Mesenteric fat pad (tissue), 1 donor: ENCODE measurements around the gene SLIT3. TPM values are rescaled to one million over a fixed set of nuclear protein-coding genes. Genes with fewer than 3 reads are reported as not detected.
"Not testable (repeated sequence)": the region's sequence is repeated elsewhere in the genome, so short reads cannot be mapped to it uniquely, and the experiment has no call there.

Source experiments
- DNase-seq: peaks from one replicate; pipeline ENCODE4 v3.0.0-alpha.2; 2020; ENCODE audit warnings: low spot score
- total RNA-seq: library from RNA; stranded (reverse); fragmentation: NEBNext Ultra II Directional; extraction: Animal tissue kit (Norgen Biotek cat#: 25700); gene quantifications from one replicate; pipeline ENCODE4 v1.2.1, GENCODE V29; 2021
- donor health status: DM: yes; HTN: yes; CAD: no.

SLIT3 gene
- total RNA-seq, 1 donor from 2014 or later, result 83.6 TPM

DNA sequence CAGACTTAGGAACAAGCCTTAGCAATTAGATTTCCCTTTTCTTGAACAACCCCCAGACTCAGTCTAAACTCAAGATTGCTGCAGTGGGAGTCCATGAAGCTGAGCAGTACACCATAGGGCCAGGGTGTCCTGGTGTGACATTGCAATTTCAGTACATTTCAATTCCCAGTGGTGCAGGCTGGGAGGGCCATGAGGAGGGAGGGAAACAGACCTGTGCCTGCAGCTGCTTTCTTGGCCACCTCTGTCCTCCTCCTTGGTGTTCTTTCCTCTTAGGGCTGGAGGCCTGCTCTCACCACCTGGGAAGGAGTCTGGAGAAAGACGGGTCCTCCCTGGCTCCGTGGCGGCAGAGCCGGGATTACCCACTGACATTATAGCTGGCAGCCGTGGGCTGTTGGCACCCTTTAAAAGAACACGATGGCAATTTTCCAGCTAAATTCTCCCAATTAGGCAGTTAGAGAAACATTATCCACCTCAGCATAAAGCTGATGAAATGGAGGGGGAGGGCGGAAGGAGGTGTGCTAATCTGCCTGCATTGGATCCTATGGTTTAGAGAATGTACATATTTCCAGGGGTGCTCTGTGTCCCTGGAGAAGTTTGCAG, 186.4 kb downstream of the SLIT3 start:
- DNase-seq, result no peak

DNA sequence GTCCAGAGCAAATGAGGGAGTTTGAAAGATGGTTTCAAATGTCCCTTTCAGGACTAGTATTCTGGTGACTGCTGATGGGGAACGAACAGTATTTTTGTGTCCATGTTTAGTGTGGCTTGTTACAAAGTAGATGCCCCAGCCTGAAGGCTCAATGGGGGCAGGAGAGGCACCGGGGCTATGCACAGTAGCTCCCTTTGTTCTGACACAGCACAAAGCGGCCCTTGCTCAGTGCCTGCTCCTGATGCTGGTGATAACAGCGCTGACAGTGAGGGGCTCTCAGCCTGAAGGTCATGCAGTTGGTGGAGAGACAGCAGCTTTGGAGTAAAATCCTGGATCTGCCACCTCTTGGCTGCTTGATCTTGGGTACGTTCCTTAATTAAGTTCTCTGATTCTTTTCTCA, 188.9 kb downstream of the SLIT3 start:
- no peak for DNase-seq

DNA sequence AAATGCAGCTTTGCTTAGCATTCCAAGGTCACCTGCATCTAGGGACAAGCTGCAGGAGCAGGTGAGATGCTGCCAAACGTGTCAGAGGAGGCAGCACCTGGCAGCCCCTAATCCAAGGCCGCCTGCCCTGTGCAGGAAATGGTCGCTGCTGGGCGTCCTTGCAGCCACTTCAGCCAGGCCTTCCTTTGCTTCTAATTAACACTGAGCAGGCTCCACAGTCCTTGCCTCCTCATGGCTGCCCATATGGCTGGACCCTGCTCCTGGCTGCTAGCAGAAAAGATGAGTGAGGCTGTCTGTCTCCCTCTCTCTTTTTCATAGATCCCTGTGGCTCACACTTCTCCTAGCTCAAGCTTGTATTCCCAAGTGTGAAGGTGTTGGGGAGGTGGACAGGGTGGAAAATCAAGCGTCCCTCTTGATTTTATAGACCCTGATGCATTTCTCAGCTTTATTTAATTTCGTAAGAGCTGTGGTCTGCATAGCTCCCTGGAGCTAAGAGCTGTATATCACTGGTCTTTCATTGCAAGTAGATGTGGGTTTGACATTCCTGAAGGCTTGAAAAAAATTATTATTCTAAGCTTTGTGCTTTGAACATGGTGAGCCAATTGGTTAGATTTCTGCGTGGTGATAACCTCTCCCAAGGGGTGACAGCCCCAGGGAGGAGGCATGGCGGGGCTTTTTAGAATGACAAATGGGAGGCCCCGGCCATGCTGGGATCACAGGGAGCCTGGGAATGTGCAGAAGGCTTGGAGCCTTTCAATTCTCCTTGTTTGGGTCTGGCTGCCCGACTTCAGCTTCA, 193.8 kb downstream of the SLIT3 start:
- DNase-seq, result no peak

DNA sequence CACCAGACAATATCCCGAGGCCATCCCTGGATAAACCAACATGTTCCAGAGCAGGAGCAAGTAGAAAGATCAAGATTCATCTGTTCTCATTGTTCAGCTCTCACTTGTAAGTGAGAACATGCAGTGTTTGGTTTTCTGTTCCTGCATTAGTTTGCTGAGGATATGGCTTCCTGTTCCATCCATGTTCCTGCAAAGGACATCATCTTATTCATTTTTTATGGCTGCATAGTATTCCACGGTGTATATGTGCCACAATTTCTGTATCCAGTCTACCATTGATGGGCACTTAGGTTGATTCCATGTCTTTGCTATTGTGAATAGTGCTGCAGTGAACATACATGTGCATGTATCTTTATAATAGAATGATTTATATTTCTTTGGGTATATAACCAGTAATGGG, 195.4 kb downstream of the SLIT3 start:
- DNase-seq, result not testable (repeated sequence)

DNA sequence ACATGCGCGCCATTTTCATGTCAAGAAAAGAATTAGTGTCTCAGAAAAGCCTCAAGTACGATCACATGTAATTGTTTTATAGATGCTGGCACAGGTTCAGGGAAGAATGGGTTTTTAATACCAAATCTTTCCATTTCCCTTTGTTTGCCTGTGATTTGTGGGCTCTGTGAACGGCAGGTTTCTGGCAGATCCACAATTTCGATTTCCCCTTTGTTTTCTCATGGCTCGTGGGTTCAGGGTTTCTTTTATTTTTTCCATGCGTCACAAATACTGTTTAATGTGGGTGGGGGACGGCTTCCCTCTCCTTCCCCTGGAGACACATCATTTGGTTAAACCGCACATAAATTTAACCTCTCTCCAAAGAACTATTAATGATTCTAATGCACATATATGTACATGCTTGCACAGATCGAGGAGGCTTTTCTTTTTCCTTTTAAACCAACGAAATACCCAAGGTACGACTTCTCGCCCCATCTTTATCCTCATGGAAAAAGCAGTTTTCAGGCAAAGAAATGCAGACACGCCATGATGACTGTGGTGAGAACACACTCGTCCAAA, 195.9 kb downstream of the SLIT3 start:
- no peak for DNase-seq

DNA sequence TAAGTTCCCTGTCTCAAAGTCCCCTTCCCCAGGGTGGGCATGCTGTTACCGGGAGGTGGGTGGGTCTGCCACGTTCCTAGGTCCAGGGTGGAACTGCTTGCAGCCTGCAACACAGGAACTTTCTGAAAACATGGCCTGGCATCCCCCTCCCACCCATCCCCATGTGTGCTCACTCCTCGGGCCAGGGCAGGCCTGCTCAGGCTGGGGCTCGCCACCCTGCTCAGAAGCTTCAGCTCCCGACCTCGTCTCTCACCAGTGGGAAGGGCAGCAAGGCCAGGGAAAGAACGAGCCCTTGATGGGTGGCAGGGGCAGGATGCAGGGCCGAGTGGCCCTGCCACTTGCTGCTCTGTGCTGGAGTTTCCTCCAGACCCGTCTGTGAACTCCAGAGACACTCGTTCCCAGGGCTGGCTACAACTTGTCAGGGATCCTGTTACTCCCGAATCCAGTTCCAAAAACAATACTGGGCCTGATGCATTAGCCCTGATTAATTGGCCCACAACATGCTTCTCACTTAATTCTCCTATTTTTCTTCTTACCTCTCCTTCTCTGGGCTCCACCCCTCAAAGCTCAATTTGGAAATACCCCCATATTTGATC, 197.3 kb downstream of the SLIT3 start:
- DNase-seq, result no peak

DNA sequence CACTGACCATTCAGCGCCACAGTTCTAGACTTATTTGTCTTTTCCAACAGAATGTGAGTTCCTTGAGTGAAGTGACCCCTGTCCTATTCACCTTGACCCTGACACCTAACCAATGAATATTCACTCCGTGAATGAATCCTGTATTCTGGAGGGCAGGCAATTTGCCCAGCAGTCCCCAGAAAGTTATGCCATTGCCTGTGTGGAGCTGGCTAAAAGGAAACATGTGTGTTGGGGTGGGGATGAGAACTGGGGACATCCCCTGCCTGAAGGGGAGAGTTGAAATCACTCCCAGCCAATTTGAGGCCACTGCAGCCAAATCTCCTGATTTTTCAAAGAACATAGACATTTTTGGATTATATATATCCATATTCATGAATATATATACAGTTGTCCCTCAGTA, 199.0 kb downstream of the SLIT3 start:
- no peak for DNase-seq

DNA sequence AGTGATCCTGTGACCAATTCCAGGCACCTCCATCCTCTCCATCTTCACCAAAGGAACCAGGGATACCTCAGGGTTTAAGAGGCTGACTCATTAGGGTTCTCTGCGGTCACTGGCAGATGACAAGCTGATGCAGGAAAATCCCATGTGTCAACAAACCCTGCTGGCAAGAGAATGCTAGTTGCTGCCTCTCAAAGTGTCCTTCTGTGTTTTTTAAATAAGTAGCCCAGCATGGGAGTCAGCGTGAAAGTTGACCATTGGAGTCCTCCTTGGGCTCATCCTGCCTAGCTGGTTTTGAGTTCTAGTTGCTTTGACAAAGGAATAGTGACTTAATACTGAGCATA, 200.2 kb downstream of the SLIT3 start:
- no peak for DNase-seq

DNA sequence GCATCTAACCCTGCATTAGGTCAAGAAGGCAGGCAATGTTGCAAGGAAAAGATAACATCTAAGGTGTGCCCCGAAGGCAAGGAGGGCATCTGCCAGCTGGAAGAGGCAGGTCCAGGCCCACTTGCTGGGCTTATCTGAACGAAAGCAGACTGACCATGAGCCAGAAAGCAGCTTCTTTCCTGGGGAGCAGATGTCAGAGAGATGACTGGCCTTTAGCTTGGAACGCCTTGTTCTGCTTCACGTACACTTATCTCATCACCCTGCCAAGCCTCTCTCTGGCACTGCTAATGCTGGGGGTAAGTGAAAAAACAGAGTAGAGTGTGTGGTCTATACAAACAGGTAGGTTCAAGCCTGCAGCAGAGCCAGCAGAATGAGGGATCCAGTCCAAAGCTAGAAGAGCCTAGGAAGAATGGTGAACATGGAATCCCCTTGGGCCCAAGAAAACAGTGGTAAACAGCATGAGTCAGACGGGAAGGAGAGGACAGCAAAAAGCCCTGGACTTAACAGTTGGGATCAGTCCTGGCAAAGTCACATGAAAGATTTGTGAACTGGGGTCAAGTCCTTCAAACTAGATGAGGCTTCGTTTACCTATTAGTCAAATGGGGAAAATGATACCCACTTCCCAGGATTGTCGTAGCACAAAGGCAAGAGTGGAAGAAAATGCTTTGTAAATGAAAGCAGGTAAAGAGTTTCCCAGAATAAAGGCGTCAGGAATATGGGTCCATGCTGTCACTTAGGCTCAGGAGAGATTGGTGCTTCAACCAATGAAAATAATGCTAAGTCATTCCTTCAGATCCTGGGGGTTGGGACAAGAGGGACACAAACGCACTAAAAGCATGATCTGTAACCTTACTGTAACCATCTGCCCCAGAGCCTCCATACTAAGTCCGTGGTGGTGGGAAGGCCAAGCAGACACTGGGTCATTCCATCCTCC, 200.9 kb downstream of the SLIT3 start:
- no peak for DNase-seq

DNA sequence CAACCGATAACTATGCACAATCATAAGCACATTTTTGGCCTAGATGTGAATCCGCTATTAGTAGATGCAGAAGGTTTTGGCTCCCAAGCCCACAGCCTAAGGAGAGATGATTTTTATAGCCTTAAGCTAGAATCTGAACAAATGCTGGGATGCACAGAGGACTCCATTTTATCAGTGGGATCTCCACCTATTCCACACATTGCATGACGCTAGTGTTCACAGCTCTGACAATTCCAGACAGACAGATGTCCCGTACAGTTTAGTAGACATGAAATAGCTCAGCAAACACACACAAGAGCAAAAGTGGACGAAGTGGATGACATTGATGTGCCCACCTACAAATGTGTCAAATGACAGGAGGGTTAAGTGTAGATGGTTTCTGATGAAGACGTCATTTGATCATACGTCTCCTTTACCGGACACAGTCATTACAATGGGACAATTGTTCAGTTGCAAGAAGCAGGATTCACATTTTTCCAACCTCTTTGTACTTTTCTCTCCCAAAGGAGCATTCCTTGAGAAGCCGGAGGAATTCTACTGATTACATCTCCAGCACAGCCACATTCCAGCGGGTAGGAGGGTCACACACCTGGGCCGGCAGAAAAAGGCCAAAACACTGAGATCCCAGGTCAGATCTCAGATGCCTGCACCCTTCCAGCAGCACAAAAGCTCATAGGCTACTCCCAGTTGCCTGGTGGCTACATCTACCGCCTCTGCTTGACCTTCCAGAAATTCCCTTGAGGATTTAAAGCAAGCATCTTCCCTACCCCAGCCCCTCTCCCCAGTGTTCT, 202.4 kb downstream of the SLIT3 start:
- DNase-seq, result no peak

DNA sequence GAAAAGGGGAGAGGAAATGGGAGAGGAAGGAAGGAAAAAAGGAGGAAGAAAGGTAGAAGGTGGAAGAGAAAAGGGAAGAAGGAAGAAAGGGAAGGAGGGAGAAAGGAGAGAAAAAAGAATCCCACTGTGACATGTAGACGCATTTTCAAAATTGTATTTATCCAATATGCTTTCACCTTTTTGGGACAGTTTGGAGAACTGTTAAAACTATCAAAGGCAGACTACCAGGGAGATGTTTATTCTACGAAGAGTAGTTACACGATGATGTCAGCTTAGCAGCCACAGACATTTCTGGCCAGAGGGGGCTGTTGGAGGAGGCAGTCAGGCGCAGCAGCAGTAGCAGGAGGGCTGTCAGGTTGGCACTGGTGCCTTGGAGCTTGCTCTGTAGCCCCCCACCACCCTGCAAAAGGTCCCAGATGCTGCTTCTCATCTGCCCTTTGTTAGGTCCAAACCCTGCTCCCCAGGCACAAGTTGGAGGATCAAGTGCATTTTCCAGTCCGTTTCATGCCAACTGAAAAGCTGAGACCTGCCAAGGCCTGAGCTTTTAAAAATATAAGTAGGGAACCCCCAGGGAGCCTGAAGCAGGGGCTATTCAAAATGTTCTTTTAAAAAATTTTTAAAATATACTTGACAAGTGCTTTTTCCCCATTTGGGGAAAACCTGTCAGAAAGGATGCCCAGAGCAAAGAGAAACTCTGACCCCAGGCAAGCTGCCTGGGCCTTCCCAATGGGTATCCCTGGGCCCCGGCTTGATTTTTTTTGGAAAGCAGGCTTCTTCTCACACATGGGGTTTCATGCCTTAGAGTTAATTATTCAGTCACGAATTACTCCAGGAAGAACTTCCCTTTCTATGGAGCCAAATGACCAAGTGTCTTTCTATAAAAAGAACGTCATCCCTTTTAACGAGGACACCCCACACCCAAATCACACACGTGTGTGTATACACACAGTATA, 203.3 kb downstream of the SLIT3 start:
- DNase-seq, result no peak

DNA sequence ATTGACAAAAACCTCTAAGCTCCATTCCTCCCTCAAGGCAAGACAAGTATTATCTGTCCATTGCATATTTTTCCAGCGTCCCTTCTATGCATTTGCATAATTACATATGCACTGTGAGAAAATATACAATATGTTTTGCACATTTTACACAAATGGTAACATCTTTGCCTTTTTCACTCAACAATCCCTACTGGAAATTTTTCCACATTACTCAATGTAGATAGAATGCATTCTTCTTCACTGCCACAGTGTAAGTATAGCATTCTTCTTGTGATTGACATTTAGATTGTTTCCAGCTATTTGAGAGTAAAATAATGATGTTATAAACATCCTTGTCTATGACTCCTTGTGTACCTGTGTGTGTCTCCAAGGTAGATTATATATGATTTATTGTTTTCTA, 205.0 kb downstream of the SLIT3 start:
- DNase-seq, result no peak

DNA sequence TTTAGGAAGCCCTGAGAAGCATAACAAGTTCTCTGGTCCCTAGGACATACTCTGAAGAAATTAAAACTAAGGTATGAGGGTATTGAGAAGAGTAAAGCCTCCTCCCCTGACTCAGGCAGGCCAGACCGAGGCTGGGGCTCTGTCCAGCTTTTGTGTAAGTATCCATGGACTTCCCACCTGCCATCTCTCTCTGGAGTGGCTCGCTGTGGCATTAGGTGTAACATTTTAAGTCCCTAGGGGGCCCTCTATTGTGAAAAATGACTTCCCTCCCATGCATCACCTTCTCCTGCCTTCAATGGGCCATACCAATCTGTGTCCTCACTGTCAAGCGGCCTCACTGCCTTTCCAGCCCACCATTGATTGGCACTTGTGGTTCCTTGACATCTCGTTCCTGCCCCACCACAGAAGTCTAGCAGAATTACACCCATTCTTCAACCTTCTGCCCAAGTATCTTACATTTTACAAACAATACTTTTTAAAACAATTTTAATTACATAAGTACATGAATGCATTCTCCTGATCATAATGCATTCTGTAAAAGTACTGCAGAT, 205.5 kb downstream of the SLIT3 start:
- no peak for DNase-seq

DNA sequence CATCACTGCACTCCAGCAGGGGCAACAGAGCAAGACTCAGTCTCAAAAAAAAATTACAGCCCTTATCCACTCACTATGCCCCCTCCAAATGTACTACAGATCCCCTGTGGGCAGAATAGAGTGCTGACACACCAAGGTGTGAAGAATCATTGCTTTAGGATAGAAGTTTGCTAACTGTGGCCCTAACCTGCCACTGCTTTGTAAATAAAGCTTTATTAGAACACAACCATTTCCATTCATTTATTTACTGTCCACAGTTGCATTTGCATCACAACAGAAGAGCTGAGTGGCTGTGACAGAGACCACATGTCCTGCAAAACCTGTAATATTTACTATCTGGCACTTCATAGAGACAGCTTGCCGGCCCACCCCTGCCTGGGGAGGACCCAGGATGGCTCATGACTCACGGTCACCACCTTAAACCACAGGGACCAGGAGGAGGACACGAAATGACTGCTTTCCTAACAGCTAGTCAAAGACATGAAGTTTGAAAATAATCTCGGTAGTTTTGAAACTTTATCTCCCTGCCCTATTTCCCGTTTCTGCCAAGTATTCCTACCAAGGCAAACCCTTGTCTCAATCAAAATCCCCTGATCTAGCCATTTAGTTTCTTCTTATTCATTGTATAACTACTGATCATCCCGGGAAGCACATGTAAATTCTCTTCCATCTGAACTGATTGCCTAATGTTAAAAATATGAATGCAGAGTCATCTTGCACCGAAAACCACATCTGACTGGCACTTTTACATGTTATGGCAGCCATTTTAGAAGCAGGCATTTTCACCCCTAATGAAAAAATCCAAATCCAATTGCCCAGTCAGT, 206.1 kb downstream of the SLIT3 start:
- DNase-seq, result no peak

DNA sequence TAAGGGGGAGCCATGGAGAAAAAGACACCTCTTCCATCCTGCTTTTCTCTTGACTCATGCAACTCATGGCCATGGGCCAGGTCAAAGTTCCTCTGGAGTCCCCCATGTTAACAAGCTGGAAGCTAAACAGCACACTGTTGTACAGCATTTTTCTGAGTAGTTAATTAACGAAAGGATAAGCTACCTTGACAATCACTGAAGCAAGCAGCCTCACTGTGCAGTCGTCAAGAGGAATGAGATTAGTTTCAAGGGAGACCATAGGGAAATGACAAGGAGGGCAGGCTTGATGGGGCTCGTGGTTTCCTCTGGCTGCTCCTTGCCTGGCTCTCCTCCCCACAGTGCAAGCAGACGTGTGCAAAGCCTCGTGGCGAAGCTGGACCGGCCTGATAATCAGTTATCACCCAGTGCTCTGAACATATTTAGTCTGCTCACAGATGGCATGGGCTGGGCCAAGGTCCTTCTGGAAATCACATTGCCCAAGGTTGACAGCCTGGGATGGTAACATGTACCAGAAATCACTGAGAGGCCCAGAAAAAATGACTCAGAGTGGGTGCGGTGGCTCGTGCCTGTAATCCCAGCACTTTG, 209.5 kb downstream of the SLIT3 start:
- no peak for DNase-seq

DNA sequence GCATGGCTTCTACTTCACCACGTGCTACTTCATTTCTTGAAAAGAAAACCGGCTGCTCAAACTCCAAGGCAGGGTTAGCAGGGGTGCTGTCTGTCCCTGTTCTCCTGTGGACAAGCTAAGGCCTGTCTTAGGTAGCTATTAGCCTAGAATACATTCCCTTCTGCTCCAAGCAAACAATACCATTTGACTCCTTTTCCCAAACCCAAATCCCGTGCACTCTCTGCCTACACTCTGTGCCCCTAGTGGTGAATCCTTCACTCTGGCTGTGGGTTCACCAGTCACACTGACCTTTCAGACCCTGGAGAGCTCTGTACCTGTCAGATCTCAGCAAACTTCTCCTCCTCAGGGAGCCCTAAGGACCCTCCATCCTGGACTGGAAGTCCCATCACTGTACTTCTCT, 211.6 kb downstream of the SLIT3 start:
- no peak for DNase-seq

DNA sequence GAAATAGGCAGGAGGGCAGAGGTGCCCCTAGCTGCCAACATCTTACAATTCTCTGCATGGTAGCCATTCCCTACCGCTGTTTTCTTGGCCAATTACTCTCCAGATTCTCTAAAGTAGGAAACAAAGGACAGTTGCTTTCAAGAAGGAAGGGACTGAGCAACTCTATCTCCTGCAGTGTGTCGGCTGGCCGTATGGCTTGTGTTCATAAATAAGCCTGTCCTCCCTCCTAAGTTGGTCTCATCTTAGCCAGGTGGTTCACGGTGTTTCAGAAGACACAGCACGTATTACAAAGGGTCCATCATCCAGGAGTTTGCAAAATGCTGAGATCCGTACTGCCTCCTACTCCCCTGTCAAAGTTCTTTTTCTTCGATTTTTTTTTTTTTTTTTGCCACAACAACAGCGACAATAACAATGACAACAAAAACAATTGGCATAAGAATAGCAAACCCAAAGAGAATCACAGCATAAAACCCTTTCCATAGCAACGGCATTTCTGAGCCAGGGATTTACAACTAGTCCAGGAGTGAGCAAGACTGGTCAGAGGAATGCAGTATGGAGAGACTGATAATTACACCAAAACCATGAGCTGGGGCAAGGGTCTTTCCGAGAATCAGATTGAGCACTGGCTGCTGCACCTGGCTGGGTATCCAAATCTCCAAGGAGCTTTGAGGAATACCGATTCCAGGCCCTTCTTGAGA, 212.8 kb downstream of the SLIT3 start:
- no peak for DNase-seq
